HG02763 (cell line): ENCODE data around the gene QSOX2.

ENCODE experiments used
- ATAC-seq: cut with Tn5 transposase; IDR thresholded peaks from one replicate; pipeline ENCODE4 v1.9.1; 2021; ENCODE audit warnings: mild to moderate bottlenecking, moderate library complexity; ENCODE audit not compliant: unreplicated experiment

Gene QSOX2

DNA sequence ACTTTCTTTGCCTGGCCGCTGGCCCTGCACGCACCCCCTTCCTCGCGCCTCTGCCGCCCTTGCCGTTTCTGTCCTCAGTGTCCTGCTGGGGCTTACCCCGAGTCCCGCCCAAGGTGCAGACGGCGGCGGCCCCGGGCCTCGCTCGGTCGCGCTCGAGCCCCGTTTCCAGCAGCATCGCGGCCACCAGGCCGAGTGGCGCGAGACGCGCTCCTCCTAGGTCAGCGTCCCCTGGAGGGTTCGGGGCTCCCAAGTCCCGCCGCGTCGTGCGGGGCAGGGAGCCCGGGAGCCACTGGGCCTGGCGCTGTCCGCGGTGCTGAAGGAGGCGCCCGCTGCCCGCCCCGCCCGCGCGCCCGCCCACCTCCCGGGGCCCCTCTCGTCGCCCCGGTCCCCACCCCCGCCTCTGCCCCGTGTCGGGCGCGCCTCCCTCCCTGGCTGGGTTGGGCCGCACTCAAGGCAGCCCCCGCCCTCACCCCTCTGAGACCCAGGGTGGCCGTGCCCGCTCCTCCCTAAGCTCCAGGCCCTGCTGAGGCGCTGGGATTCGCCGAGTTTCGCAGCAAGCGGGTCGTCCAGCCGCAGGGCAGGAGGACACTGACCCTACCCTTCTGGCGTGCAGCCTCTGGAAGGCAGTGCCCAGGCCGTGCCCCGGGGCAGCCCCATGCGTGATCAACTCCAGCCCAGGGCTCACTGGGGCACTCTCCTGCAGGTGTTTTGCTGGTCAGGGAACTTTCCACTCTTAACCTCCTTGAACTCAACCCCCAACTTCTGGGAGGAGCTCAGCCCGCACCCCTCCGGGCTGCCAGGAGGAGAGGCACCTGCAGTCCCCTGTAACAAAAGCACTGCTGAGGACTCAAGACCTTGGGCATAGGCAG is 40.5 kb downstream of the QSOX2 start, which contains the start of gene LHX3:
Gene LHX3, minus strand, starts transcription at position 291 of the 869 bp plus-strand sequence. Its CDS starts 116 bp downstream, at position 175.
- no peak for ATAC-seq

DNA sequence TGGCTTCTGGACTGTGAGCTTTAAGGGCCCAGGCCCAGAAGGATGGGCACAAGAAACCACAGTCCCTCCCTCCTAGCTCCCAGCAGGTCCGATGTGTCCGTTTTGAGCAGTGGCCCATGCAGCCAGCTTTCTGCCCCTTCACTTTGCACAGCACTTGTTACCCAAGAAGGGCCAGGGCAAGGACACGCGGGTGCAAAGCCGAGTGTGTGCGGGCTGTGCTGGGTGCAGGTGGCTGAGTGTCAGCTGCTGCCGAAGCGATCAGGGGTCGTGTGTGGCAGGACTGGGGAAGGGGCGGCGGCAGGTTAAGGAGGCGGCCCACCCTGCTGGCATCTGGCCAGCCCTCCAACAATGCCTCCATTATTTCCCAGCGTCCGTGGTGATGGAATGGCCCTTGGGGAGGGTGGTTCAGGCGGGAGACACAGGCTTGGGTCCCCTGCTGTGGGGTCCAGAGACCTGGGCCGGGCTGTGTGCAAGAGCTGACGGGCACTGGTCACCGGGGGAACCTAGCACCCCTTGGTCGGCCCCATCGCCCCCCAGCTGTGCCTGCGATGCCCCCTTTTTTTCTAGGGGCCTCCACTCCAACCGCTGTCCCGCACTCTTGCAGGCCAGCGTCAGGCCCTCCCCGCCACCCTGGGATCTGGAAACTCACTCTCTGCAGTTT is 41.3 kb downstream of the QSOX2 start:
- ATAC-seq = no peak

DNA sequence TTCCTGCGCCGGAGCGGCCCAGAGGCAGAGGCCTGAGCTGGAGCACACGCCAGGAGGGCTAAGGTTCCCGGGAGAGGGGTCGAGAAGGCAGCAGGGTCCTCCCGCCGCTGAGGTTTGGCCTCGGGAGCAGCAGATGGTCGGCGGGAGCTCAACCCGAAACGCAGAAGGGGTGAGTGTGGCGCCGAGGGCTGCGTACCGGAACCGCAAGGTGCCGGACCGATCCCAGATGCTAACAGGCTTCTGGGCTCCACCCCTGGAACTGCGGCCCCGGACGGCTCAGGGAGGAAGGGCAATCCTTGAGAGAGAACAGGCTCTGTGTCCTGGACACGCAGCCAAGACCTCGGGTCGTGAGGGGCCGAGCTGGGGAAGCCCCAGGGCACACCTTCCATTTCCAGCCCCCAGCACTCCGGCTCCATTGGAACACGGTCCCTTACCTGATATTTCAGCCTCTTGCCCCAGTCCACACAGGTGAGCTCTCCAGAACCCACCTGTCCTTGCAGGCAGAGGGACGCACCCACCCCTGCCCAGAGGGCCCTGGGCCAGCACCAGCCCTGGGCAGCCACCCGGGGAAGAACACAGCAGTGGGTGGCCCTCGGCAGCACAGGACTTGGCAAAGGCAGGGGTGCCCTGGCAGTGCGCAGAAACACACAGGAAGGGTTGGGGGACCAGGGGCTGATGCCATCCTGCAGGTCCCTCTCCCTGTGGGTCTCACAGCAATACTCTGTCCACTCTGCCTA is 42.0 kb downstream of the QSOX2 start:
- no peak for ATAC-seq

DNA sequence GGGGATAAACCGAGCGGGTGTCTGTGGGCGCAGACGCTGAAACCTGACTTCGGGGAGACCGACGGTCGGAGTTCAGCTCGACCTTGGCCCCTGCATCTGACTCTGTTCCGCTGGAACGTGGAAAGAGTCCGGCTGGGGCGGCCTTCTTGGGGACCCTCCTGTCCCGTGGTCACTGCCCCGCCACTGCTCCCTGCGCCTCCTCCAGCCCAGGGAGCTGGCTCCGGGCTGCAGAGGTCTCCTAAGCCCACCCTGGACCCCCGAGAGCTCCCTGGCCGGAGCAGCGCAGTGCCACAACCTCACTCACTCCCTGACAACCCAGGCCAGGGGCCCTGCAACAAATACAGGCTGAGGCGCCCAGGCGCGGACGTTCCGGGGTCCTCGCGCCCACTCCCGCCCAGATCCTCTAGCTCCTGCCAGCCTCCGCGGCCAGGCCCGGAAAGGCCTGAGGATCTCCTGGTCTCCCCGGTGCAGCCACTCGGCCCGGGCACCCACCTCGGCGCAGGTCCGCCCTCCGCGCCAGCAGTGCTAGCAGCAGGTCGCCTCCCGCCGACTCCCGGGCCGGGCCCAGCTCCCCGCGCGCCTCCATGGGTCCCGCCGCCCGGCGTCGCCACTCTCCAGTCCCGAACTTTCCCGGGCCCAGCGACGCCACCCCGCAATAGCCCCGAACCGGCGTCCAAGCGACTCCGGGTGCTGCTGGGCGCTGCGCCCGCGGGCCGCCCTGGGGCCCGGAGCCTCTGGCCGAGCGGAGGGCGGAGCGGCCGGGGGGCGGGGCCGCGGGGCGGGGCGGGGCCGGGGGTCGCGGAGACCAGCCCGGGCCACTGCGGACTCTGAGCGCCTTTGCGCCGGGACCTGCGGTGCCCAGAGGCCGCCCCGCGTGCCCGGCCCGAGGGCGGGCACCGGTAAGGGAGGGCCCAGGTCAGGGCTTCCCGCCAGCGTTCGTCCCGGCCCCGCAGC is 42.9 kb downstream of the QSOX2 start:
- ATAC-seq = no peak

DNA sequence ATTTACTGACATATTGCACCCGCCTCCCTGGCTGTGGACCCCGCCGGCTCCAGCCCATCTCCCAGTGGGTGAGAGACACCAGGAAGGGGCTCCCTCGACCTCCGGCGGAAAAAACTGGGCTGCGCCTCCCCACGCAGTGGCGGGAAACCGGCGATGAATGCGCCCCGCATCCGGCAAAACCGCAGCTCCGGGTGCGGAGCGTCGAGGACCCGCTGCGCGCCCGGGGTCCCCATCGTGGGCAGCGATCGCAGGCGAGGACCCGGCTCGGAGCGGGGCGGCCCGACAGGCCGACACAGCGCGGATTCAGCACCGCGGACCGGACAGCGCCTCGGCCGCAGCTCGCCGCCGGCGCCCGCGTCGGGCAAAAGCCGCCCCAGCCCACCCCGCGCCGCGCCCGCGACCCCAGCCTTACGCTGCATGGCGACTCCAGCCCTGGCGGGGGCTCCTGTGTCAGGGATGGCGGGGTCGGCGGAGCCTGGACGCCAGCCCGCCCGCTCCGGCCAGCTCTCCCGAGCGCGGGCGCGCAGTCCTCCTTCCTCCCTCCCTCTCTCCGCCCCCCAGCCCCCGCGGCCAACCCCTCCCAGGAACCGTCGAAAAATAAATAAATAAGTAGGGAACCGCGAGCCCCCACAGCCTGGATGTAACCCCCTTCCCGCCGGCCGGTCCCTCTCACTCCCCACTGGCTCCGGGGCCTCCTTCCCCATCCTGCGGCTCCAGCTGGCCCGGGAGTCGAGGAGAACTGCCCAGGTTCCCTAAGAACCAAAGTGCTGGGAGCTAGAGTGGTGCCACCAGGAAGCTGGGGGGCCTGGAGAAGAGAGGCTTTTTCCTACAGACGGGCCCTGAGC is 43.8 kb downstream of the QSOX2 start:
- ATAC-seq = no peak

DNA sequence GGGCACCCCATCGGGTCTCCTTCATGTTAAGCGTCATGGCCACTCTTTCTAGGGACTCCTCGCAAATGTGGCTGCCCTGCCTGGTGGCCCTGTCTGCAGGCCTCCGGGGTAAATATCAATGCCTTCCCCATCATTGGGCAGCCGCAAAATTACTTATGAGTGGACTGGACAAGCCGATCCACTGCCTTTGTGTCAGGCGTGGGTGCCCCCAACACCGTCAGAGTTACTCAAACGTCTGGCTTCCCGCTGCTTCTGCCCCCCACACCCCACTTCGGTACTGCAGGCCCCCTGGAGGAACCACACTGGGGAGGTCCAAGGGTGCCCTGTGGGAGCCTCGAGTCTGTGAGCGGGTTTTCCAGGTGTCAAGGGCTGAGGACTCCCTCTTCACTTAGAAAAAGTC is 44.4 kb downstream of the QSOX2 start:
- no peak for ATAC-seq

DNA sequence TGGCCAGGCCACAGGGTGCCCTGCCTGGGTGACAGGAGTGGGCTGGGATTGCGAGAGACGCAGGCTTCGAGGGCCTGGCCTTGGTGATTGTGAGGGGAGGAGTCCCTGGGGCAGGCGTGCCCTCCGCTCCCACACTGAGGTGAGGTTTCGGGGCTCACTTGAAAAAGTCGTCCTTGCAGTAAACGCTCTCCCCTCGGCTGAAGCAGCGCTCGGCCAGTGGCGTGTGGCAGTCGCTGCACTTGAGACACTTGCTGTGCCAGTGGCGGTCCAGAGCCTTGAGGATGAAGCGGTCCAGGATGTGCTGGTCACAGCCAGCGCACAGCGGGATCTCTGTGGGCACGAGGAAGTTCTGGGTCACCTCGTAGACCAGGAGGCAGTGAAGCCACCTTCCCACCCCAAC is 45.2 kb downstream of the QSOX2 start:
- ATAC-seq = no peak

DNA sequence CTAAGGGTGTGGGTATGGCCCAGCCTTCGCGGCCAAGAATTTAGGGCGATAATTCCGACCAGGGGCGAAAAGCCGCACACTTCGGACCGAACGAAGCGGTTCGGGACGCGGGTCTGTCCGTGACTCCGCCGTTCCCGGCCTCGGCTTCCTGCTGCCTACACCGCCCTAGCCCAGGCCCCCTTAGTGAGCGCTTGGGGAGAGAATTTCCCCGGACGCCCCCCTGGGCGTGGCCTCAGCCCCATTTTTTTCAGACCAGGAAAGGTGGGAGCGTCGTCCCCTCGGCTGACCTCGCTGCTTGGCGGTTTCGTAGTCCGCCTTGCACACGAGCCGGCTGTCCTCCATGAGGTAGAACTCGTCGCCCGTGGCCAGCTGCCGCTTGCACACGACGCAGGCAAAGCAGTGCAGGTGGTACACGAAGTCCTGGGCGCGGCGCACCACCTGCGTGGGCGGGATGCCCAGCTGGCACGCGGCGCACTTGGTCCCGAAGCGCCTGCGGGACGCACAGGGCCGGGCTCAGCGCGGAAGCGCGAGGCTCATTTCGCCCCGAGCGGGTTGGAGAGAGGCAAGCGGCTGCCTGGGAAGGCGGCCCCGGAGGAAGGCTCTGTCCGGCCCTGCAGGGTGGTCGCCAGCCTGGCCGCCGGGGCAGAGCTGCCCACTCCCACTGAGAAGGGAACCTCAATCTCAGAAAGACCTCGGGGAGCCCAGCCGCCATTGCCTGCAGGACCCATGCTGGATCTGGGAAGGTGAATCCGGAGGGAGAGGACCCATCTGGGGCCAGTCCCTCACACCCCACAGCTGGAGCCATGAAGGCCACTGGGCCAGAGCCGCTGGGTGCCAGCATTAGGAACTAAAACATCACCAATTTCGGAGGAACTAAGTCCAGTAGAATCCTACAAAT is 46.0 kb downstream of the QSOX2 start:
- no peak for ATAC-seq

DNA sequence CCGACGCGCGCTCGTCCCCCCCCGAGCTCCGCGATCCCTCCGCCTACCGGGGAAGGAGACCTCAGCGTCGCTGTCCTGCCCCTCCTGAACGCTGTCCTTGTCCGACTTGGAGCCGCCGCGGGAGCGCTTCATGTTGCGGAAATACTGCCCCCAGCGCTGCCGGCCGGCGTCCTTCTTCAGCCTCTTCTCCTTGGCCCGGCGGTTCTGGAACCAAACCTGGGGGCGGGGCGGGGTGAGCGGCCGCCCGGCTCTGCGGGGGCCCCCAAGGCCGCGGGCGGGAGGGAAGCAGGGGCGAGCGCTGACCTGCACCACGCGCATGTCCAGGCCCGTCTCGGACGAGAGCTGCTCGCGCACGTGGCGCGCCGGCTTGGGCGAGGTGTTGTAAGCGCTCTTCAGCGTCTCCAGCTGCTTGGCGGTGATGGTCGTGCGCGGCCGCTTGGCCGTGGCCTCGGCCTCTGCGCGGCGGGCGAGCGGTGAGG is 47.0 kb downstream of the QSOX2 start:
- ATAC-seq = no peak

DNA sequence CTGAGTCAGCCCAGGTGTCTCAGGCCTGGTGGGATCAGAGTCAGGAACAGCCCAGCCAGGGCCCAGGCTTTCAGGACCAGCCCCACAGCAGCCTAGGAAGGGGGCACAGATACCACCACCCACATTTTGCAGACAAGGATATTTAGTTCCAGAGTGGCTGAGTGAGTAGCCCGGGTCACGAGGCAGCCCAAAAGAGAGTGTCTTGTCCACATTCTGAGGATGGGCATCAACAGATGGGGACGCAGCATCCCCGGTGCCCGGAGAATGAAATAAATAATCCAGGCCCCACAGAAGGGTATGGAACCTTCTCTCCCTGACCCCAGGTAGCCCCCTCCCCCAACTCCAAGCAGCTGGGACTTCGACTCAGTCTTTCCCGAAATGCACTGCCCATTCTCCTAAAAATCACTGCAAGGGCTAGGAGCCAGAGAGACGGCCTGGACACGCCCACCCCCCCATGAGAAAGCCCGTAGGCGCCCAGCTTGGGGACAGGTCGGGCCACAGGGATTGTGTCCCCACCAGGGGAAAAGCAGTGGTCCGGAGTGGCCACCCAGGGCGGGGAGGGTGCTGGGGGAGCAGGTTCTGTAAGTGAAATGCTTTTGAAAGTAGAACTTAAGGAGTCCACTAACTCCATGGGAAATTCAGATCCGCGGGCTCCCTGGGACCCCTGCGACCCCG is 47.5 kb downstream of the QSOX2 start:
- ATAC-seq = no peak

DNA sequence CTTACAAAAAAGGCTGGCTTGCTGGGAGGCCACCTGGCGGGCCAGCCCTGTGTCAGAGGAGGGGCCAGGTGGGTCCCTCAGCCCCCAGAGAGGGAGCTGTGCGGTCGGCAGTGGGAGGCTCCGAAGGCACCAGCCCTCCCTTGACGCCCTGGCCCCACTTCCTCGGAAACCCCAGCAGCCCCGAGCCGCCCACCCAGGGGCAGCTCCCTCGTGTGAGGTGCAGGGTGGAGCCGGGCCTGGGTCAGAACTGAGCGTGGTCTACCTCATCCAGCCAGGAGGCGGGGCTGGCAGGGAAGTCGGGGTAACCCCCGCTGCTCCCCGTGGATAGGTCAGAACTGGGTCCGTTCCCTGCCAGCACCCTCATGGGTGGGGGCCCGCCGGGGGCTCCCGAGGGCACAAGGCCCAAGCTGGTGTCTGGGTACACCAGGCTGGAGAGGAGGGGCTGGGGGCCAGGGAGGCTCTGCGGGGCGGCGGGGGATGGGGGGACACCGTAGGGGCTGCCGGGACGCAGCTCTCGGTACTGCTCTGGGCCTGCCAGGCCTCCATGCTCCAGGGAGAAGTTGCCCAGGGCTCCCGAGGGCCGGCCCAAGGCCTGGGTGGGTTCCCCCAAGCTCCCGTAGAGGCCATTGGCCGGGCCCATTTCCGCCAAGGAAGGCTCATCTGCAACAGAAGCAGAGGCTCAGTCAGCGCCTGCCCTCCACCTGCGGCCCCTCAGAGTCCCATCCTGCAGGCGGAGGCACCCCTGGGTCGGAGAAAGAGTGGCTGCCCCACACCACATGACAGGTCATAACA is 48.3 kb downstream of the QSOX2 start:
- ATAC-seq = no peak

DNA sequence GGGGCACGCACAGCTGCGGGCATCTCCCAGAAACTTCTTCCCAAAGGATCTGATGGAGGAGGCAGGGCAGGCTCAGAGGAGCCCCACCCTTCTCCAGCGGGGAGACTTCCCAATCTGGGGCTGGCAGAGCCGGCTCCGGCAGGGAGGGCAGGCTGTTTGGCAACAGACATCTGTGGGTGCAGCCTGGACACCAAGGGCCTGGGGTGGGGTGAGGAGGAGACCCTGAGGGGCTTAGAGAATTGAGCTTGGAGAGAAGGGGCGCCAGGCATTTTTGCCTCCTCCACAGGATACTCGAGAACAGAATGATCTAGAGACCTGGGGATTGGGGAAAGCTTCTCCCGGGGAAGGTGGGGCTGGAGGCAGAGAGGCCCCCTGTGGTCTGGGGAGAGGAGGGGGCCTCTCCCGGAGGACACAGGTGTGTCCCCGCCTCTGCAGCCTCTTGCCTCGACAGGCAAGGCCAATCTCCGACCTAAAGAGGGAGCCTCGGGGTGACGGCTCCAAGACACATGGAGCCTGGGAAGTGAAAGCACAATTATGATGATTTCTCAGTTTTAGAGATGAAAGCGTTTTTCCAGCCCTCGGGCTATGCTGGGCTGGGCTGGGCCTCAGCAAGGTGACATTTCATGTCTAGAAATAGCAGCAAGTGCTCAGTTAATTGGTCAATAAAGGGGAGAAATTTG is 49.1 kb downstream of the QSOX2 start:
- ATAC-seq = no peak

DNA sequence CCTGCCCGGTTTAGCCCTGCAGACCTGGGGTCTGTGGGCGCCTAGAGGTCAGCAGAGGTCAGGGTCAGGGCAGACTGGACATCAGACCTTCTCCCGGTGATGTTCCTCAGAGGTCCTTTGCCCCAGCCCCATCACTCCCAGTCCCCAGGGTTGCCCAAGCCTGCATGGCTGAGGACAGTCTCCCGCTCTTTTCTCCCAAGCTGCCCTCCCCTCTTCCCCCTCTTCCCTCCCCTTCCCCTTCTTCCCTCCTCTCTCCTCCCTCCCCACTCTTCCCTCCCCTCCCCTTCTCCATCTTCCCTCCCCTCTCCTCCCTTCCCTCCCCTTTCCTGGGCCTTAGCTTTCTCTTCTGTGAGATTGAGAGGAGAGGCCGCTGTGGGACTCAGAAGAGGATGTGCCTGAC is 51.1 kb downstream of the QSOX2 start:
- ATAC-seq = no peak

DNA sequence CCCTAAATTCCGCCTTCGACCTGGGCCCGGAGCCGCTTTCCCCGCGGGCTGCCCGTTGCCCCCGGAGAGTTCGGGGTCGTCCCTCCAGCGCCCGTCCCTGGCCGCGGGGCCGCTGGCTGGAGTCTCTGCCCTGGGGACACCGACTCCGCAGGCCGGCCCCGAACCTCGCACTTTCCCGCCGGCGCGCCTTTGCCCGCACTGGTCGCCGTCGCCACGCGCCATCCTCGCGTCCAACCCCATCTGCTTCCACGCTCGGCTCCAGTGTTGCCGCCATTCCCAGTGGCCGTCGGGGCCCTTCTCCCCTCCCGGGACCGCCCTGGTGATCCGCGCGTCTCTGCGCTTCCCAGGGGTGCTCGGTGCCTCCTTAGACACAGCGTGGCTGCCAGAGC is 51.7 kb downstream of the QSOX2 start:
- no peak for ATAC-seq

DNA sequence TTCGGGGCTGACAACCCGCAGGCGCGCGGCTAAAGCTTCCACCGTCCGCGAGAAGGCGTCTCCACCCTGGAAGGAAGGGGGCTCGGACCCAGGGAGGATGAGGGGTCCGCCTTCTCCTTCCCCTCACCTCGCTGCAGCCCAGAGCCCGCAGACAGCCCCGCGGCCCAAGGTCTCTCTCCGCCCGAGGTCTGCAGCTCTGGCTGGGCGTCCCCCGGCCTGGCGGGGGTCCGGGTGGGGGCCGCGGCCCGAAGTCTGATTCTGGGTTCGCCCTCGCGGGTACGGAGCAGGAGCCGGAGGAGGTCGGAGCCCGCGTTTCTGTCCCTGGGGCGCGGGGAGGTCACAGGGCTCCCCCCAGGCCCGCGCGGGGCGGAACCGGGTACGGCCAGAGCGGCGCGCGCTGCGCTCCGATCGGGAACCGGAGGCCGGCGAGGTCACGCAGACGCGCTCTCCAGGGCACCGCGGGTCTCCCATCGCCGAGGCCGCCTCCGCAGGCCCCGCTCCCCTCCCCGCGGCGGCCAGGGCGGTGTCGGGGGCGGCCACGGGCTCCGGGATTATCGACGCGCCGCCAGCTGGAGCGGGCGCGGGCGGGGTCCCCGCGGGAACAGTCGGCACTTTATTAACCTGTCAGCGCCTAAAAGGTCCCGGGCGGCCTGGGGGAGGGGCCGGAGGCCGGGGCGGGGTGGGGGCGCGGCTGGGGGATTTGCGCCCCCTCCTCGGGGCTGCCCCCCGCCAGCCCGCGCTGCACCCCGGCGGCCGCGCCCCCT is 52.3 kb downstream of the QSOX2 start:
- ATAC-seq = no peak
